H1 (cell line): ENCODE data around the gene AFF1. TPM values are rescaled to one million over a fixed set of nuclear protein-coding genes. Genes with fewer than 3 reads are reported as not detected.

Experiments
- CTCF ChIA-PET: fragments of 300-600 bp; sonication (Branson Sonifier 250); formaldehyde crosslinking; loops from one replicate; lab custom pipeline; 2021; ENCODE audit not compliant: partially characterized antibody; lab: Charles Lee
- POLR2A ChIA-PET: fragments of 300-600 bp; sonication (Branson Sonifier 250); formaldehyde crosslinking; loops from one replicate; lab custom pipeline; 2021; ENCODE audit warnings: inconsistent platforms; ENCODE audit not compliant: partially characterized antibody; lab: Charles Lee
- DNase-seq, 2 experiments: peaks; one replicate each; pipeline versions ENCODE4 v3.0.0 to v3.0.0-alpha.2; 2010 to 2022; ENCODE audit warnings: low spot score in 2 of 2, low read depth in 1 of 2, mixed read lengths in 1 of 2
- FAIRE-seq: peaks from 2 replicates; lab custom pipeline; 2011; peaks lifted over from hg19 to GRCh38; lab: Jason Lieb, UNC
- H2AFZ ChIP-seq: 2 replicates; pipeline ENCODE4 v1.8.1; 2012; ENCODE audit warnings: low read length, inconsistent platforms
- H2AK5ac ChIP-seq: 2 replicates; pipeline ENCODE4 v1.6.1; 2013; ENCODE audit warnings: low read depth, low read length
- H2BK120ac ChIP-seq: replicated peaks from 2 replicates; pipeline ENCODE3; 2013; ENCODE audit warnings: low read depth, low read length, inconsistent platforms
- H2BK12ac ChIP-seq: 2 replicates; pipeline ENCODE4 v1.6.1; 2013; ENCODE audit warnings: low read depth, low read length
- H2BK15ac ChIP-seq: 2 replicates; pipeline ENCODE4 v1.6.1; 2013; ENCODE audit warnings: low read length
- H2BK20ac ChIP-seq: 2 replicates; pipeline ENCODE4 v1.6.1; 2013; ENCODE audit warnings: low read length
- H2BK5ac ChIP-seq: 2 replicates; pipeline ENCODE4 v1.6.1; 2013; ENCODE audit warnings: low read depth, low read length
- H3K14ac ChIP-seq: 2 replicates; pipeline ENCODE4 v1.6.1; 2013; ENCODE audit warnings: inconsistent platforms; ENCODE audit not compliant: insufficient read length
- H3K18ac ChIP-seq: 2 replicates; pipeline ENCODE4 v1.6.1; 2013; ENCODE audit warnings: low read length; ENCODE audit errors: extremely low read depth
- H3K23ac ChIP-seq: 2 replicates; pipeline ENCODE4 v1.6.1; 2013; ENCODE audit warnings: inconsistent platforms; ENCODE audit not compliant: insufficient read length
- H3K23me2 ChIP-seq: 2 replicates; pipeline ENCODE4 v1.6.1; 2013; ENCODE audit warnings: low read depth, low read length
- H3K27ac ChIP-seq: 2 replicates; pipeline ENCODE4 v1.6.1; 2011; ENCODE audit warnings: low read depth, low read length, inconsistent platforms
- H3K27me3 ChIP-seq, 4 experiments: replicated peaks in 1 of 4; 1 replicate in 1 of 4; 2 replicates in 3 of 4; pipeline versions ENCODE4 v1.6.1 to v1.8.1; 2011 to 2013; ENCODE audit warnings: low read length in 3 of 4, mild to moderate bottlenecking in 3 of 4, inconsistent platforms in 2 of 4, mixed read lengths in 2 of 4, moderate library complexity in 1 of 4; ENCODE audit not compliant: control insufficient read depth in 3 of 4, insufficient read depth in 3 of 4; ENCODE audit errors: extremely low read depth in 1 of 4
- H3K36me3 ChIP-seq, 4 experiments: 2 replicates each; pipeline versions ENCODE4 v1.6.1 to v1.8.1; 2011 to 2013; ENCODE audit warnings: mild to moderate bottlenecking in 4 of 4, low read length in 3 of 4, moderate library complexity in 2 of 4, control low read depth in 1 of 4, inconsistent platforms in 1 of 4; ENCODE audit not compliant: insufficient read depth in 4 of 4, control insufficient read depth in 2 of 4
- H3K4ac ChIP-seq: replicated peaks from 2 replicates; pipeline ENCODE3; 2013; ENCODE audit warnings: low read length, low read depth, mixed read lengths, inconsistent platforms; ENCODE audit not compliant: insufficient read length
- H3K4me1 ChIP-seq, 4 experiments: replicated peaks in 1 of 4; 1 replicate in 1 of 4; 2 replicates in 3 of 4; pipeline versions ENCODE4 v1.6.1 to v1.8.1; 2011 to 2013; ENCODE audit warnings: low read length in 3 of 4, inconsistent platforms in 2 of 4, mixed read lengths in 1 of 4; ENCODE audit not compliant: insufficient read depth in 4 of 4, control insufficient read depth in 3 of 4
- H3K4me2 ChIP-seq, 2 experiments: 2 replicates each; pipeline versions ENCODE4 v1.6.1 to v1.8.1; 2011 to 2013; ENCODE audit warnings: low read depth in 2 of 2, low read length in 2 of 2, control low read depth in 1 of 2, inconsistent platforms in 1 of 2, mild to moderate bottlenecking in 1 of 2; ENCODE audit not compliant: insufficient read depth in 1 of 2
- H3K4me3 ChIP-seq, 4 experiments: fragments of 200-600, 300-600 bp in 1 of 4; sonication (generic), shearing (Covaris generic), sonication (Bioruptor Twin) in 1 of 4; 2 replicates each; pipeline versions ENCODE4 v1.5.1 to v1.8.1; 2011 to 2016; ENCODE audit warnings: low read length in 4 of 4, low read depth in 3 of 4, control low read depth in 2 of 4, inconsistent platforms in 2 of 4, mild to moderate bottlenecking in 2 of 4, mixed read lengths in 1 of 4, moderate library complexity in 1 of 4; ENCODE audit not compliant: insufficient read depth in 2 of 4; ENCODE audit errors: extremely low read depth in 1 of 4
- H3K56ac ChIP-seq: replicated peaks from 2 replicates; pipeline ENCODE3; 2013; ENCODE audit warnings: low read depth, mild to moderate bottlenecking, mixed read lengths, low read length, inconsistent platforms; ENCODE audit not compliant: insufficient read length
- H3K79me1 ChIP-seq: 2 replicates; pipeline ENCODE4 v1.6.1; 2013; ENCODE audit warnings: low read depth, low read length, control low read depth
- H3K79me2 ChIP-seq, 2 experiments: 2 replicates each; pipeline versions ENCODE4 v1.6.1 to v1.8.1; 2012 to 2013; ENCODE audit warnings: low read length in 2 of 2, mild to moderate bottlenecking in 2 of 2, inconsistent platforms in 1 of 2; ENCODE audit not compliant: insufficient read depth in 2 of 2, control insufficient read depth in 1 of 2
- H3K9ac ChIP-seq, 4 experiments: replicated peaks in 1 of 4; 1 replicate in 1 of 4; 2 replicates in 3 of 4; pipeline versions ENCODE4 v1.6.1 to v1.8.1; 2011 to 2013; ENCODE audit warnings: low read depth in 3 of 4, low read length in 3 of 4, control low read depth in 2 of 4, mild to moderate bottlenecking in 2 of 4, moderate library complexity in 2 of 4, inconsistent platforms in 1 of 4; ENCODE audit errors: extremely low read depth in 1 of 4
- H3K9me3 ChIP-seq, 2 experiments: 2 replicates each; pipeline versions ENCODE4 v1.6.1 to v1.8.1; 2012 to 2013; ENCODE audit warnings: mild to moderate bottlenecking in 2 of 2, moderate library complexity in 2 of 2, control low read depth in 1 of 2, inconsistent platforms in 1 of 2, low read depth in 1 of 2, low read length in 1 of 2, mixed read lengths in 1 of 2; ENCODE audit not compliant: insufficient read depth in 2 of 2
- H4K20me1 ChIP-seq, 2 experiments: replicated peaks in 1 of 2; 2 replicates each; pipeline versions ENCODE3 to v1.8.1; 2011 to 2013; ENCODE audit warnings: inconsistent platforms in 2 of 2, low read length in 2 of 2, mild to moderate bottlenecking in 1 of 2; ENCODE audit not compliant: insufficient read depth in 2 of 2, control insufficient read depth in 1 of 2
- H4K5ac ChIP-seq: 2 replicates; pipeline ENCODE4 v1.6.1; 2013; ENCODE audit warnings: low read length, low read depth, mixed read lengths, inconsistent platforms; ENCODE audit not compliant: insufficient read length
- H4K8ac ChIP-seq: 2 replicates; pipeline ENCODE4 v1.8.0; 2013; ENCODE audit warnings: mild to moderate bottlenecking, moderate library complexity, low read length, inconsistent platforms; ENCODE audit not compliant: insufficient read depth; ENCODE audit errors: extremely low read depth
- H4K91ac ChIP-seq: replicated peaks from 2 replicates; pipeline ENCODE3; 2013; ENCODE audit warnings: low read length, mixed read lengths, inconsistent platforms; ENCODE audit not compliant: insufficient read length
- EP300 ChIP-seq, 2 experiments: IDR thresholded peaks; 1 replicate in 1 of 2; 2 replicates in 1 of 2; pipeline ENCODE4 v1.6.1; 2011 to 2012; ENCODE audit warnings: low read depth in 2 of 2, low read length in 2 of 2, mild to moderate bottlenecking in 2 of 2, borderline replicate concordance in 1 of 2, inconsistent platforms in 1 of 2, moderate library complexity in 1 of 2
- JUND ChIP-seq: IDR thresholded peaks from 2 replicates; pipeline ENCODE4 v1.6.1; 2011; ENCODE audit warnings: mild to moderate bottlenecking, improper control_type of control experiment, low read length
- KDM1A ChIP-seq: fragments of 200-600, 300-600 bp; sonication (generic); IDR thresholded peaks from 2 replicates; pipeline ENCODE4 v1.7.1; 2016; ENCODE audit warnings: mild to moderate bottlenecking, low read length, borderline replicate concordance
- SIRT6 ChIP-seq: IDR thresholded peaks from one replicate; pipeline ENCODE4 v1.7.1; 2012; ENCODE audit warnings: low read length, inconsistent platforms
- TEAD4 ChIP-seq: IDR thresholded peaks from 2 replicates; pipeline ENCODE4 v1.6.1; 2012; ENCODE audit warnings: low read depth, low read length, inconsistent platforms, mixed read lengths
- USF2 ChIP-seq: IDR thresholded peaks from 2 replicates; pipeline ENCODE4 v1.6.1; 2011; ENCODE audit warnings: low read length, improper control_type of control experiment
- WGBS, 2 experiments: shearing (Covaris generic) in 1 of 2; methylation state at CpG; one replicate each; pipeline versions ENCODE4 v1.1.6 to v1.1.7; 2013 to 2015; ENCODE audit warnings: low lambda C conversion rate in 2 of 2, mixed read lengths in 2 of 2, inconsistent platforms in 1 of 2, low coverage in 1 of 2, missing lambda C conversion rate in 1 of 2; ENCODE audit not compliant: insufficient replicate concordance in 2 of 2, insufficient coverage in 1 of 2, insufficient read length in 1 of 2; ENCODE audit errors: extremely low coverage in 1 of 2, missing lambda C conversion rate in 1 of 2; 5-methylcytosine and 5-hydroxymethylcytosine counted together
- polyA plus RNA-seq, 7 experiments: library from polyadenylated mRNA; depleted of rRNA in 3 of 7; stranded (reverse) in 5 of 7; unstranded in 2 of 7; fragments of >200 nt in 5 of 7; fragments of 200-250 nt in 2 of 7; gene quantifications; 1 replicate in 5 of 7; 2 replicates in 1 of 7; 4 replicates in 1 of 7; pipeline versions ENCODE4 v1.2.1 to v1.2.3, GENCODE V29; 2011 to 2013; ENCODE audit warnings: missing spikeins in 2 of 7, mixed read lengths in 2 of 7
- total RNA-seq: library from RNA; stranded (reverse); fragmentation: NEBNext Ultra II Directional; extraction: Animal tissue kit (Norgen Biotek cat#: 25700); gene quantifications from 2 replicates; pipeline ENCODE4 v1.2.1, GENCODE V29; 2021
- TF ChIP-seq, protein P1 (sequence below): IDR thresholded peaks from 2 replicates; pipeline ENCODE4 v1.6.1; 2012; ENCODE audit warnings: low read length, inconsistent platforms
- TF ChIP-seq, protein P2 (sequence below), 3 experiments: IDR thresholded peaks; 1 replicate in 2 of 3; 2 replicates in 1 of 3; pipeline versions ENCODE4 v1.5.1 to v1.6.1; 2011; ENCODE audit warnings: low read length in 3 of 3, mild to moderate bottlenecking in 3 of 3, inconsistent platforms in 2 of 3, low read depth in 1 of 3, moderate library complexity in 1 of 3; ENCODE audit not compliant: insufficient read depth in 1 of 3; ENCODE audit errors: control extremely low read depth in 1 of 3

AFF1 gene
- total and polyA plus RNA-seq, 2 of the 8 experiments (the other 6 are each of a cell fraction or from before 2014, with no cell fraction given) = 14.8 to 85.5 TPM

- no peak for FAIRE-seq
- DNase-seq = no peak
- Histone ChIP-seq H3K27ac (no peak overlapping the region), H3K36me3 (peaks cover 3 to 43% (median 18%) of the 10 kb centered on the region in 4 experiments), H3K27me3 (no peaks in the 10 kb centered on the region), H3K4me1 (peaks cover 0 to 5% (median 0%) of the 10 kb centered on the region in 4 experiments; a peak in 3 of 7 replicates), H2BK5ac (no peak overlapping the region), H3K4ac (no peak overlapping the region), H3K14ac (no peak overlapping the region), H2AFZ (no peak overlapping the region), H3K4me3 (no peak overlapping the region), H3K23me2 (no peaks in the 10 kb centered on the region; the same call in 1 of the 2 replicates), H4K5ac (no peak overlapping the region), H2AK5ac (no peak overlapping the region), H4K91ac (no peak overlapping the region), H4K20me1 (peaks cover 1 to 3% of the 10 kb centered on the region in 2 experiments), H3K56ac (no peak overlapping the region), H2BK12ac (no peak overlapping the region), H2BK15ac (no peak overlapping the region), H3K23ac (no peak overlapping the region), H2BK120ac (no peak overlapping the region), H3K9me3 (no peaks in the 10 kb centered on the region), H3K18ac (no peak overlapping the region), H2BK20ac (no peak overlapping the region), H3K9ac (no peak overlapping the region), H3K79me1 (no peaks in the 10 kb centered on the region), H4K8ac (no peak overlapping the region), H3K79me2 (peaks cover 0 to 11% of the 10 kb centered on the region in 2 experiments; a peak in 2 of 4 replicates), H3K4me2 (no peak overlapping the region)
- ChIA-PET CTCF (interaction anchor here (0.6 to 1.8 kb wide), 2 partner anchors 29 to 594 kb away, joined by 3 to 6 read pairs; no protein-coding TSS in a partner anchor), POLR2A (no interaction called here)
- WGBS, 2 experiments = 90% methylated on average over 4 of the region's 4 CpGs; no CpG with 5 or more reads in 1 of the 2 experiments
- TF ChIP-seq TEAD4 (no peak), KDM1A (no peak), EP300 (IDR thresholded peaks at IDR 0.05; ENCODE audit: borderline replicate concordance in 1 of 2, low read depth in 2 of 2, low read length in 2 of 2) (no peak), JUND (no peak), USF2 (no peak), SIRT6 (no peak)
- TF ChIP-seq, protein P1, sequence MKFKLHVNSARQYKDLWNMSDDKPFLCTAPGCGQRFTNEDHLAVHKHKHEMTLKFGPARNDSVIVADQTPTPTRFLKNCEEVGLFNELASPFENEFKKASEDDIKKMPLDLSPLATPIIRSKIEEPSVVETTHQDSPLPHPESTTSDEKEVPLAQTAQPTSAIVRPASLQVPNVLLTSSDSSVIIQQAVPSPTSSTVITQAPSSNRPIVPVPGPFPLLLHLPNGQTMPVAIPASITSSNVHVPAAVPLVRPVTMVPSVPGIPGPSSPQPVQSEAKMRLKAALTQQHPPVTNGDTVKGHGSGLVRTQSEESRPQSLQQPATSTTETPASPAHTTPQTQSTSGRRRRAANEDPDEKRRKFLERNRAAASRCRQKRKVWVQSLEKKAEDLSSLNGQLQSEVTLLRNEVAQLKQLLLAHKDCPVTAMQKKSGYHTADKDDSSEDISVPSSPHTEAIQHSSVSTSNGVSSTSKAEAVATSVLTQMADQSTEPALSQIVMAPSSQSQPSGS = no peak
- TF ChIP-seq, protein P2, sequence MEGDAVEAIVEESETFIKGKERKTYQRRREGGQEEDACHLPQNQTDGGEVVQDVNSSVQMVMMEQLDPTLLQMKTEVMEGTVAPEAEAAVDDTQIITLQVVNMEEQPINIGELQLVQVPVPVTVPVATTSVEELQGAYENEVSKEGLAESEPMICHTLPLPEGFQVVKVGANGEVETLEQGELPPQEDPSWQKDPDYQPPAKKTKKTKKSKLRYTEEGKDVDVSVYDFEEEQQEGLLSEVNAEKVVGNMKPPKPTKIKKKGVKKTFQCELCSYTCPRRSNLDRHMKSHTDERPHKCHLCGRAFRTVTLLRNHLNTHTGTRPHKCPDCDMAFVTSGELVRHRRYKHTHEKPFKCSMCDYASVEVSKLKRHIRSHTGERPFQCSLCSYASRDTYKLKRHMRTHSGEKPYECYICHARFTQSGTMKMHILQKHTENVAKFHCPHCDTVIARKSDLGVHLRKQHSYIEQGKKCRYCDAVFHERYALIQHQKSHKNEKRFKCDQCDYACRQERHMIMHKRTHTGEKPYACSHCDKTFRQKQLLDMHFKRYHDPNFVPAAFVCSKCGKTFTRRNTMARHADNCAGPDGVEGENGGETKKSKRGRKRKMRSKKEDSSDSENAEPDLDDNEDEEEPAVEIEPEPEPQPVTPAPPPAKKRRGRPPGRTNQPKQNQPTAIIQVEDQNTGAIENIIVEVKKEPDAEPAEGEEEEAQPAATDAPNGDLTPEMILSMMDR (IDR thresholded peaks at IDR 0.05; ENCODE audit: control extremely low read depth in 1 of 3, insufficient read depth in 1 of 3, low read depth in 1 of 3, low read length in 3 of 3) = no peak
Measured at GRCh38 chr4:87122252-87122651, 187.4 kb downstream of the AFF1 start.
